HG03175 (cell line): ENCODE results near the gene TAS1R1.

ENCODE experiments used
- ATAC-seq: cut with Tn5 transposase; IDR thresholded peaks from one replicate; pipeline ENCODE4 v1.9.1; 2021; ENCODE audit warnings: mild to moderate bottlenecking, moderate library complexity; ENCODE audit not compliant: unreplicated experiment

TAS1R1 gene

DNA sequence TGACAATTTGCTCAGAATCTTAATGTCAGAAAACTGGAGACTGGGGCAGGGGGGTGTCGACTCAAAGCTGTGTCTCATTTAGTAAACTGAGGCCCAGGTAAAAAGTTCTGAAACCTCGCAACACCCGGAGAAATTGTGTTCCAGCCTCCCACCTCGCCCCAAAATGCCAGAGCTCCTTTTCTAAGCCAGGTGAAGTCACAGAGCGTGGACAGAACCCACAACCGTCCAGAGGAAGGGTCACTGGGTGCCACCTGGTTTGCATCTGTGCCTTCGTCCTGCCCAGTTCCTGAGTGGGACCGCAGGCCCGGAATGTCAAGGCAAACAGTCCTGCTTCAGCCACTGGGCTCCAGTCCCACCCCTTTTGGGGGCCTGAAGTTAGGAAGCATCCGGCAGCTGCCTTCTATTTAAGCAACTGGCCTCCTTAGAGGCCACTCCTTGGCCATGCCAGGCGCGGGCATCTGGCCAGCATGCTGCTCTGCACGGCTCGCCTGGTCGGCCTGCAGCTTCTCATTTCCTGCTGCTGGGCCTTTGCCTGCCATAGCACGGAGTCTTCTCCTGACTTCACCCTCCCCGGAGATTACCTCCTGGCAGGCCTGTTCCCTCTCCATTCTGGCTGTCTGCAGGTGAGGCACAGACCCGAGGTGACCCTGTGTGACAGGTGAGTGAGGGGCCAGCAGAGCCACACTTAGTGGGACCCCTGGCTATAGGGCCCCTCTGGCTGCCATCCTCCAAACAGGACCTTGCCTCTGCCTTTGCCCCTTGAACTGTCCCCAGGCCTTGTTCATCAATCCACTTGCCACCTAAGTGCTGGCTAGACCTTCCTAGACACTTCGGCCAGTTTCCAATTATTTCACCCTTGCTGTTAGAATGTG lies at the start of gene TAS1R1:
TAS1R1 (plus strand) TSS at position 401 of the 872 bp plus-strand sequence; CDS start at position 468, 67 bp downstream.
- ATAC-seq, result no peak

DNA sequence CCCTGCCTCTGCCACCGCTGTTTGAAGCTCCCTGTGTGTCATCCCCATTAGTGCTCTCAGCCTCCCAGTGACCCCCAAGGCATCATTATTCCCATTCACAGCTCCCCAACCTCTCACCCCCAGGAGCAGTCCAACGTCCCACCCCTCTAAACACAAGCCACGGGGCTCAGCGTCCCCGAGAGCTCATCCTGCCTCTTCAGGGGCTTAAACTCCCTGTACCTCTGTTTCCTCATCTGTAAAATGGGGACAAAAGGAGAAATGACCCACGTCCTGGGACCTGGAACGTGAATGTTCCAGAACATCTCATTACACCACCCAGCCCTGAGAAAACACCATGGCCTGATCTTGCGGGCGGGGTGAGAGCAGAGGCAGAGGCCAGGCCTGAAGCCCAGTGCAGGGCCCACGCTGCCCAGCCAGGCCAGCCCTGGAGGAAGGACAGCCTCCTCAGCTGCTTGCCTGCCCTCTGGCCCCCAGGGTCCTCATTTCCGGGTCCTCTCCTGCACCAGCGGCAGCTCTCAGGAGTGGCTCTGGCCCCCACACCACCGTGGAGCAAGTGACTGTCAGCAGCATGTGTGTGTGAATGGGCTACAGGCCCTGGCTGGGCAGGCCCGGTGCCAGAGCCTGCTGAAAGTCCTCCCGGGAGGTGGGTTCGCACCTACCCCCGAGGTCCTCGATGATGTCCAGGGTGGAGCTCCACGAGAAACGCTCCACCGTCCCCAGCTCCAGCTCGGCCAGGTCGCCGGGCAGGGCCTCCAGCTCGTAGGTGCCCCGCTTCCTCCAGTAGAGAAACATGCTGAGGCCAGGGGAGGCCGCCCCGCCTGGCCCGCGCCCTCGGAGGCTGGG lies 49.5 kb upstream of the TAS1R1 start:
- no peak for ATAC-seq

DNA sequence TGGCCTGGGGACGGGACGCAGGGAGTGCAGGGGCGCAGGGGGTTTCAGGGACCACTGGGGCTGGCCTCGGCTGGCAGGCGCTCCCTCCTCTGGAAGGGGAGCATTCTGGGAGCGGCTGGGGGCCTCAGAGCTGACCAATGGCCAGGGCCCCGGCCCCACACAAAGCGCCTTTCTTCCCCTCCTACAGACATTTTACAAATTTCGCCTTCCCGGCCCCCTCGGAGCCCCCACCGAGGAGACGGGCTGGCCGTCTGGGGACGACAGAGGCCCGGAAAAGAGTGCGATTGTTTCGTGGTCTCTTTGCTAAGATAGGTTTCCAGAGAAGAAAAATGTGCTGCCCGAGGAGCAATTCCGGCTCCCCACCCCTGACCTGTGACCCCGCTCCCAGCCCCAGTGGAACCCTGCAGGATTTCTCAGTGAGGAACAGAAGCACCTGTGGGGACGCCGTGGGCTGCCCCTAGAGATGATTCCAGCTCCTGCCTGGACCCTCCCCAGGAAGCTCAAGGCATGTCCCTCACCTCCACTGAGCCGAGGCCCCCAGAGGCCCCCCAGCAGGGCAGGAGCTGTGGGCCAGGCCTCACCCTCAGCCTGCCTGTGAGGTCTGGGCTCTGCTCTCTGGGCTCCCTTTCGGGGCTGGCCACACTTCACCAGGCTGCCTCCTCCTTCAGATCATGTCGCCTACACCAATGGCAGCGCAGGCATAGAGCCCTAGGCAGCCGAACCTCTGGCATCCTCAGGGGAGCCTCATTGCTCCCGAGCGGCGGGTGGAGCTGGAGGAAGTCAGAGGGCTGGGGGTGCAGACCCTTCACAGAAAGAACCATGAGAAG lies 48.7 kb upstream of the TAS1R1 start:
- no peak for ATAC-seq

DNA sequence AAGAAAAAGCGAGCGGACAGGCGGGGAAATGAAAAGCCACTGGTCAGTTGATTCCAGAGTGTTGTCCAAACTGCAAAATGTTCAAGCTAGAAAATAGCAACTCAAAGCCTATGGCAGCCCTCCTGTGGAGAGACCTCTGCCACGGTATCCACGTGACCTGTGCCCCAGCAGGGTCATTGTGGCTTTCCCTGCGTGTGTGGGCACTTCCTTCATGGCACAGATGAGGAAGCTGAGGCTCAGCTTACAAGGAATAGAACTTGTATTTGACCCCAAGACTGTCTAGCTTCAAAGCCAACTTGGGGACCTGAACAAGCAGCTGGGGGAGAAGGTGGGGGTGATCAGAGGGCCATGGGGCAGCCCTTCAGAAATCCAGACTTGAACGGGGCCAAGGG lies 48.1 kb upstream of the TAS1R1 start:
- no peak for ATAC-seq

DNA sequence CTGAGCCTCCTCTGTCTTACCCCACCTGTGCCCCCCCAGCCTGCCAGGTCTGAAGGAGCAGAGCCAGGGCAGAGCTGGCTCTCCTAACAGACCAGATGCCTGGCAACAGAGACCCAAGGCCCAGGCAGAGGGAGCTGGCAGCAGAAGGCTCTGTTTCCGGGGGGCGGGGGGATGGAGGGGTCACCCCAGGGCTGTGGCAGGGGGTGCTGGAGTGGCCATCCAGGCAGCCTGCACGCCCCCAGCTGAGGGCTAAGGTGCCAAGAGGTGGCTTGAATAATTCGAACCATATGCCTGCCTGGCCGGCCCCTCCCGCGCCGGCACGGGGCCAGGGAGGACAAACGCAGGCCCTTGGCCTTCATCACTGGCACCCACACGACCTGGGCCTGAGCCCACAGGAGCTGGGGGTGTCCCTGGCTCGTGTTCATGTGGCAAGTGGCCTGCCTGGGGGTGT lies 47.6 kb upstream of the TAS1R1 start:
- ATAC-seq, result no peak

DNA sequence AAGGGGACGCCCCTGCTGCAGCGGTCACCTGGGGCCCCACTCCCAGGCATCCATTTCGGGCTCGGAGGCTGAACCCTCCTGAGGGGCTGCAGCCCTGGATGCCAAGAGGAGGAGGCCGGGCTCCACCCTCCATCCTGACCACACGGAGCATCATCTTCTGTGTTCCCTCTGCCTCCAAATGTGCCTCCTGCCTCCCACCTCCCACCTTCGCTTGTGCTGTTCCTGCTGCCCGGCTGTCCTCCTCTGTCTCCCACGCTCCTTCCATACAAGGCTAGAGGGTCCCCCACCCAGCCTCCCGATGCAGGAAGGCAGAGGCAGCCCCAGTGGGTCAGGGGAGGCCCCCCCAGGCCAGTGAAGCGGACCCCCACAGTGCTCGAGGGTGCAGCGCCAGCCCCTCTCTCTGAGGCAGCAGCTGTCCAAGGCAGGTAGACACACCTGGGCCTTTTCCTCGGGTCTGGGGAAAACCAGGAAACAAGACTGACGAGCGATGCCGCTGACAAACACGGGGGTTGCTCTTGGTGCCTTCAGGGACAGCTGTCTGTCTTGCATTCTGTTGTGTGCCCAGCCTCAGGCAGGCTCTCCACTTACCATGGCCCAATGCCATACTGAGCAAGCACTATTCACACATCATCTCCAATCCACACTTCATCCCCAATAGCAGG lies 46.8 kb upstream of the TAS1R1 start:
- no peak for ATAC-seq

DNA sequence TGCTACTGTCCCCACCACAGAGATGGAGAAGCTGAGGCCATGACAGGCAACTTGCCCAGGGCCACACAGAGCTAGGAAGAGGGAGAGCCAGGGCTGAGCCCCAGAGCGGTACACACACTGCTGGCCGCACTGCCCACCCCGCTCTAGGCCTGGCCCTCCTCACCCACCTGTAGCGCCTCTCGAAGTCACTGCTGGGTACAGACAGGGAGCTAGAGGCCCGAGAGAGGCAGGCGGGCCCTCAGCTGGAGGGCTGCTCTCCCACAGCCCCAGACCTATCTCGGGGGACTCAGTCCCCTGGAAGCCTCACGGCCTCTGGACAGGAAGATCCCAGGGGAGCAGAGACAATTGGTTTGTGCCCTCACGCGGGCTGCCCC lies 46.3 kb upstream of the TAS1R1 start:
- no peak for ATAC-seq

DNA sequence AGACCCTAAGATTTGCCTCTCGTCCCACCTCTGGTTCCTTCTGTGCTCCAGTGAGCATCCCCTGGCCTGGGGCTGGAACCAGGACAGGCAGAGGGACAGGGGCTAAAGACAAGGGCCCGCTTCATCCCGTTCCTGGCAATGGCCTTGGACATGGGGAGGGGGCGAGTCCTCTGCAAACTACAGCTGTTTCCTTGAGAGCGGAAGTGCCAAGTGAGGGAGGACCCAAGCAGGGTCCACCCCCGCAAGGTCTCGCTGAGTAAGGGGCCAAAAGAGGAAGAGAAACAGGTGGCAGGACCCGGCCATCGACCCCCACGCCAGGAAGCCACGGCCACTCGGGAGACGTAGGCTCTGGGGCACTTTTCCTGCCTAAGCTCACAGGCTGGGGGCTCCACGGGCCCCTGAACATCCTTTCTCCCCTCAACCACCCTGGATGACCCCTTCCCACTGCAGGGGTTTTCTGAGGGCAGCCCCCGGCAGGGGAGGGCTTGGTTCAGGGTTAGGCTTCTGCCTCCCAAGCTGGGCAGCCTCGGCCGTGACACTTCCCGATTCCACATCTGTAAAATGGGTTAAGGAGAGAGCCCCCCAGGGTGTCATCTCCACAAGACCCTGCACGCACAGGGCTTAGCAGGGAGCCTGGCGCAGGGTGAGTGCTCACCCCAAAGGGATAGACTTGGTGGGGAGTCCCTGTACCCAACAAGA lies 45.7 kb upstream of the TAS1R1 start:
- ATAC-seq, result no peak

DNA sequence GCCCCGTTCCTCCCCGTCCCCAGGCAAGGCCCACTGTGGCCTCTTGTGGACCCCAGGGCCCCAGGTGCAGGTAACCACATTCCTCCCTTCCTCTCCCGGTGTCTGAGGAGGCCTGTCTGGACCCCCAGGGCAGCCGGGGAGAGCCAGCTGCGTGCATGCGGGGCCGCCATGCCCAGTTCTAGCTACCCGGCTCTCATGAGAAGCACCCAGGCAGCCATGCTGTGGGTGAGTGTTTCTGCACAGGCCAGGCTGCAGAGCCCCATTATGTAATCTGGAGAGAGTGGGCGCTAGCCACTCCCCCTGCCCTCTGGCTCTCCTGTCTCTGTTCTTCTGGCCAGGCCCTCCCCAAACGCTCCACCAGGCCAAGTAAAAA lies 45.2 kb upstream of the TAS1R1 start:
- ATAC-seq, result no peak

DNA sequence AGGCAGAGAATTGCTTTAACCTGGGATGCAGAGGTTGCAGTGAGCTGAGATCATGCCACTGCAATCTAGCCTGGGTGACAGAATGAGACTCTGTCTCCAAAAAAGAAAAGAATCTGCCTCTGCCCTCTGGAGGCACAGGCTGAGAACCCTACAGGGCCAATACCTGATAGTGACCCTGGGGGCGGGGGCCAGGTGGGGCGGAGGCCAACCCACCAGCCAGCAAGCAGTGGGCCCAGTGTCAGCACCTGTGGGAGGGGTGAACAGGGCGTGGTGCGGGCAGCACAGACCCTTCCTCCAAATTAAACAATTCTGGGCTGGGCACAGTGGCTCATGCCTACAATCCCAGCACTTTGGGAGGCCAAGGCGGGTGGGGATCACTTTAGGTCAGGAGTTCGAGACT lies 44.6 kb upstream of the TAS1R1 start:
- no peak for ATAC-seq

DNA sequence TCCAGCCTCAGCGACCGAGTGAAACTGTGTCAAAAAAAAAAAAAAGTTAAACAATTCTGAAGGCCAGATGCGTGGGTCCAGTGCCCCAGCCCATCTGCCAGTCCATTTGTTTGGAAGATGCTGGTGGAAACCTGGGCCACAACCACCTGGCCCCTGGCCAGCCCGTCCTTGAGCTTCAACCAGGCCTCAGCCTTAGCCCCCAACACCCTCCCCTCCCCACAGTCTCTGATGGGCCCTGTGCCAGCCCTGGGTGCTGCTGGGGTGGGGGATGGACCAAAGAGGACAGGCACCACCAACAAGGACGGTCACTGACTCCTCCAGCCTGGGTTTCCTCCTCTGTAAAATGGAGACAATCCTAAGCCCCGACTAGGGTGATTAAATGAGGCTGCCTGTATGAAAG lies 44.1 kb upstream of the TAS1R1 start:
- ATAC-seq, result no peak

DNA sequence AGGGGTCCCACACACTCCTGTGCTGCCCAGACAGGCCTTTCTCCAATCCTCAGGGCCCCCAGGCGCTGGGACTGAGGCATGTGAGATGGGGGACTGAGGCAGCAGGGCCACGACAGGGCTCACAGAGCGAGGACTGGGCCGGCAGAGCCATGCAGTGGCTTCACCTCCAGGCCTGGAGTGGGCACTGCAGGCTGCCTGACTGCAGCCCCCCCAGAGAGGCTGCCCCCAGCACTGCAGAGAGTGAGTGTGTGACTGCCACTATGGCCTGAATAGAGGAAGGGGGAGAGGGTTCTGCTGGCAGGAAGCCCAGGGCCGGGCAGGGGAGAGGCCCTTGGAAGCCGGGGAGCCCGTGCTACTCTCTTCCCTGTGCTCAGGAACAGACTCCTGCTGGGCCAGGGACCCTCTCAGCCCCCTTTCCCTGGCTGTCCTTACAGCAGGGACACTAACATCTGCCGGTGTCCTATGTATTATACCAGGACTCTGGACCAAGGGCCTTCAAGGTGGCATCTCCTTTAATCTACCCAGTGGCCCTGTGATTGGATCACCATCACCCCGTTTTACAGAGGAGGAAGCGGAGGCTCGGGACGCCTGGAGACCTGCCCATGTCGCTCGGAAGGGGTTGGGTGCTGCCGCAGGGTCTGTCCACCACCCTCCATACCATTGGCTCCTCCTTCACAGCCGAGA lies 43.4 kb upstream of the TAS1R1 start:
- no peak for ATAC-seq

DNA sequence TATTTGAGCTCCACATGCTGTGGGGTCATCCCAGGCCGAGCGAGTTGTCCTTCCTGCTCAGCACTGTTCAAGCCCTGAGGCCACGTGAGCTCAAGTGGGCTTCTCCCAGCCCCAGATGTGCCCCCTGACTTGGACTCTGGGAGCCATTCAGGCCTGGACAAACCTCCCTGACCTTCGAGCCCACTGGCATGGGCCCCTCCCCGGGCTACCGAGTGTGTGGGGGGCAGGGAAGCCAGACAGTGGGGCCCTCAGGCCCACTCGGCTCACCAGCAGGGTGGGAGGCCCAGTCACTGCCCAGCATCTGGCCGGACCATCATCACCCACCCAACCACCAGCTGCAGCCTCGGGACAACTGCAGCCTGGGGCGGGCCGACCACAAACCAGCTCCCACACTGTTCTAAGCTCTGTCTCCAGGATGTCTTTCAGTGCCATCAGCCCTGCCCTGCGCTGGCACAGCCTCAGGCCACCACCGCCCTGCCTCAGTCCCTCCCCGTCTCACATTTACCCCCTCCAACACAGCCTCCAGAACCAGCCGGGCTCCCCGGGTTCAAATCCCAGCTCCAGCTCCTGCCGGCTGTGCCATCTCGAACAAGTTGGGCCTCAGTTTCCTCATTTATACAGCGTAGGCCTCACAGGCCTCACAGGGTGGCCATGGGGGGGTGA lies 42.7 kb upstream of the TAS1R1 start:
- no peak for ATAC-seq

DNA sequence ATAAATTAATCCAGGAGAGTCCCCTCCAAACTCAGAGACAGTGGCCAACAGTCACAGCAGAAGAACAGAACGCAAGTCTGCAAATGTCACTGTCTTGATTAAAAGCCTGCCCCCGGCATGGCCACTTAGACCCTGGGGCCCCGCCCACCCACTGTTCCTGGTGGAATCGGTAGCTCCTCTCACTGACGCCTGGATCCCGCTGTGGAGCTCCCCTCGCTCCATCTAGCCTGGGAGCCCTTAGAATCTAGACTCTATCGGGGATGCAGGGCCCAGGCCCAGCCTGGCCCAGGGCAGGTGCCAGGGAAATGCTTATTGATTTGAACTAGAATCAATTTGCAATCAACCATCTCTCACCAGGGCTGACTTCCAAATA lies 42.2 kb upstream of the TAS1R1 start:
- no peak for ATAC-seq

DNA sequence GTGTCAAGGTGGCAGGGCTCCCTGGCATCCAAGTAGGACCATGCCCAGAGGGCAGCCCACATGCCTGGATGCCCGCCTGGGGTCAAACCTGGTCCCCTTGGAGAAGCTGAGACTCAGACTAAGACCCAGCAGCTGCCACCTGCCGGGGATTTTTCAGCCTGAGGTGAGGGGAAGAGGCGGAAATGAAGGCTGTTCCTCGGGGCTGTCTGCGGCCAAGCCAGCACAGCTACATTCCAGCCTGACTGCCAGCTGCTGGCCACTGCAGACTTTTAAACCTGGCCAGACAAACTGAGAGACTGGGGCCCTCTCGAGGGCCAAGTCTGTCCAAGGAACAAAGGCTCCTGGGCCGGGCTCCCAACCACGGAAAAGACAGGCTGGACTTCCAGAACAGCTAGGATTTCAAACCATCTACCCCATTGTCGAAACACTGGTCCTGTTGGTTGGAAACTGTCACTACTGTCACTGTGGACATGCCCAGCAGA lies 41.7 kb upstream of the TAS1R1 start:
- ATAC-seq, result no peak

DNA sequence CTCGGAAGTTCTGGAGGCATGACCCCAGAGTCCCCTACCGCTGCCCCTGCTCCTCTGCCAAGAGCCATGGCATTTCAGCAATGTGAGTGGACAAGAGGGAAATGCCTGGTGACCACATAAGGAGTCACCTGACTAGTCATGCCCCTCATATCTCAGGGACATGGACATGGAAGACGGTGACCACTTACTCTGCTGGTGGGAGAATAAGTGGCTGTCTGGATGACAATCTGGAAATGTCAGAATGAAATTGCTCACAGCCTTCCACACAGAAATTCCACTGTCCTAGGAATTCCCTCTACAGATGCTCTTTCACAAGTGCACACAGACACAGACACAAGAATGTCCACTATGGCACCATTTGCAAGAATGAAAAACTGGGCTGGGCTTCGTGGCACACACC lies 39.3 kb upstream of the TAS1R1 start:
- ATAC-seq, result no peak

DNA sequence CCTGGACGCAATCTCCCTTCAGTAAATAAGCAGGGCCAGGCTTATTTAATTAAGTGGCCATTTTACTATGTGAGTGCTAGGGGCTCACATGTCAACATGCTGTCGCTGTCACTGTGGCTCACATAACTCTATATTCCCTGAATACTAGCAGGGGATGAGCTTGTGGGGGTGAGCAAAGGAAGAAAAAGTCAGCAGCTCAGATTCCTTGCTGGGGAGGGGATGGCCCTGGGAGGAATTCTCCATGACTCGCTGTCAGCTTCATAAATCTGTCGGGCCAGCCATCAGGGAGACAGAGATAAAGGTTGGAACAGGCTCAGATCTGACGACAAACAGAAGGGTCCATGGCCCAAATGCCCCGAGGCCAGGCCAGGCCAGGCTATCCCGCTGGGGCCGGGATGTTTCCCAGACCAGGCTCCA lies 37.7 kb upstream of the TAS1R1 start:
- no peak for ATAC-seq

DNA sequence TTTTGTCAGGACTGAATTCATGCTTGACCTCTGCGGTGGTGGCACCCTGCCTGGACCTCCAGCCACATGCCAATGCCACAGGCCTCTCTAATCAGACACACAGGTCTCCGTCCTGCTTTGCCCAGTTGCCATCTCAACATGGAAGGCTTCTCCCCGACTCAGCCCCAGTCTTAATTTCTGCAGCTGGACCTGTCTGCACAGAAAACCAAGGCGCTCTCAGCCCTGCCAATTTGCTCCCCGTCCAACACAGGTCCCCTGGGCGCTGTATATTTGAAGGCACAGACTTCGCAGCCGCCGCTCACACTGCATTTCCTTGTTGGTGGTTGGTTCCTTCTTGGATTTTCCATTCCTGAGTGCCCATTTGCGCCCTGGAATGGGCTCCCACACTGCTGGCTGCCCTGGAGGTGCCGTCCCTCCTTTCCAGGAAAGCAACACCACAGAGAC lies 35.6 kb upstream of the TAS1R1 start:
- no peak for ATAC-seq
